ENCODE measurements around the gene GPR135. TPM values are rescaled to one million over a fixed set of nuclear protein-coding genes. Genes with fewer than 3 reads are reported as not detected.
A peak's percentile ranks its signal among the peaks of the same experiment; 100 is the strongest.

The GPR135 gene
- total RNA-seq, 4 donors from 2014 or later: 1.6 to 3.8 (median 1.6) TPM

DNA sequence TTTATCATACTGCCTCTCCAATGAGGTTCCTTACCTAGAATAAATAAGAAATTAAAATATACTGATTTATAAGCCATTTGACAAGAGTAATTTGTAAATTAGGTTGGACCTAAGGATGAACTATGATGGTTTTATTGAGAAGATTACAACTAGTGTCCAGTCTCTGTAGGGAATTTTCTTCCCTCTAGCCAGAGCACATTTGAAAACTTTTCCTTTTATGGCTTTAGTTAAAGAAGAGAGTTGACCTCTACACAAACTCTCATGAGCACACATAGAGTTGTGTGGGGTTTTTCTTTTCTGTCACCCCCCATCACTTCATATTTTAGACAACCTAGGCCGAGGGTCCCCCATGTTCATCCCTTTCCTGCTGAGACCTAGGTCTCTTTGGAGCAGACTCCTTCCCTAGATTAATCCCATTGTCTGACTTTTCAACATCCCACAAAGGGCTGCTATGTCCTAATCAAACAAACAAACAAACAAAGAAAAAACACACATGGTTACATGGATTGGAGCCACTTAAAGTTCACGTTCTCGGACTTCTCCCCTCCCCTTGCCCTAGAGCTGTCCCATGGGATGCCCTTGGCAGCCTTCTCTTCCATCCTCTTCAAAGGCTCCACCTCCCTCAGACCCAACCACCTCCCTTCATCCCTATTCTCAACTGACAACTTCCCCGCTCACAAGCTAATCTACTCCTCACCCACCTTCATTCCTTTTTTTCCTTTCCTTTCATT, 40.7 kb downstream of the GPR135 start:
- Histone ChIP-seq H3K27me3 (no peaks in the 10 kb centered on the region), H3K4me1 (peaks cover 0 to 12% of the 10 kb centered on the region in 2 donors), H3K36me3 (no peaks in the 10 kb centered on the region), H3K27ac (peak overlapping the region in 2 of 4 donors; percentile 43 to 62), H3K4me3 (no peak overlapping the region), H3K9me3 (no peaks in the 10 kb centered on the region)
- TF ChIP-seq, protein P1, sequence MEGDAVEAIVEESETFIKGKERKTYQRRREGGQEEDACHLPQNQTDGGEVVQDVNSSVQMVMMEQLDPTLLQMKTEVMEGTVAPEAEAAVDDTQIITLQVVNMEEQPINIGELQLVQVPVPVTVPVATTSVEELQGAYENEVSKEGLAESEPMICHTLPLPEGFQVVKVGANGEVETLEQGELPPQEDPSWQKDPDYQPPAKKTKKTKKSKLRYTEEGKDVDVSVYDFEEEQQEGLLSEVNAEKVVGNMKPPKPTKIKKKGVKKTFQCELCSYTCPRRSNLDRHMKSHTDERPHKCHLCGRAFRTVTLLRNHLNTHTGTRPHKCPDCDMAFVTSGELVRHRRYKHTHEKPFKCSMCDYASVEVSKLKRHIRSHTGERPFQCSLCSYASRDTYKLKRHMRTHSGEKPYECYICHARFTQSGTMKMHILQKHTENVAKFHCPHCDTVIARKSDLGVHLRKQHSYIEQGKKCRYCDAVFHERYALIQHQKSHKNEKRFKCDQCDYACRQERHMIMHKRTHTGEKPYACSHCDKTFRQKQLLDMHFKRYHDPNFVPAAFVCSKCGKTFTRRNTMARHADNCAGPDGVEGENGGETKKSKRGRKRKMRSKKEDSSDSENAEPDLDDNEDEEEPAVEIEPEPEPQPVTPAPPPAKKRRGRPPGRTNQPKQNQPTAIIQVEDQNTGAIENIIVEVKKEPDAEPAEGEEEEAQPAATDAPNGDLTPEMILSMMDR (IDR thresholded peaks at IDR 0.05 in 4 of 5, conservative IDR thresholded peaks at IDR 0.05 in 1 of 5): no peak
- TF ChIP-seq POLR2A (IDR thresholded peaks at IDR 0.05): no peak
- ATAC-seq (peak; percentile 23 to 28), DNase-seq (peak in 1 of 2 donors; percentile 37)
- intact Hi-C loops (cut with DNase I; ENCODE audit: low total_unique reads): loop anchor here (5.0 kb wide), 1 partner anchor 237 kb away; the partner anchor contains the start of gene DAAM1
- in situ Hi-C loops (cut with MboI; ENCODE audit: low sequenced_read_pairs in 4 of 4): no loop called here

DNA sequence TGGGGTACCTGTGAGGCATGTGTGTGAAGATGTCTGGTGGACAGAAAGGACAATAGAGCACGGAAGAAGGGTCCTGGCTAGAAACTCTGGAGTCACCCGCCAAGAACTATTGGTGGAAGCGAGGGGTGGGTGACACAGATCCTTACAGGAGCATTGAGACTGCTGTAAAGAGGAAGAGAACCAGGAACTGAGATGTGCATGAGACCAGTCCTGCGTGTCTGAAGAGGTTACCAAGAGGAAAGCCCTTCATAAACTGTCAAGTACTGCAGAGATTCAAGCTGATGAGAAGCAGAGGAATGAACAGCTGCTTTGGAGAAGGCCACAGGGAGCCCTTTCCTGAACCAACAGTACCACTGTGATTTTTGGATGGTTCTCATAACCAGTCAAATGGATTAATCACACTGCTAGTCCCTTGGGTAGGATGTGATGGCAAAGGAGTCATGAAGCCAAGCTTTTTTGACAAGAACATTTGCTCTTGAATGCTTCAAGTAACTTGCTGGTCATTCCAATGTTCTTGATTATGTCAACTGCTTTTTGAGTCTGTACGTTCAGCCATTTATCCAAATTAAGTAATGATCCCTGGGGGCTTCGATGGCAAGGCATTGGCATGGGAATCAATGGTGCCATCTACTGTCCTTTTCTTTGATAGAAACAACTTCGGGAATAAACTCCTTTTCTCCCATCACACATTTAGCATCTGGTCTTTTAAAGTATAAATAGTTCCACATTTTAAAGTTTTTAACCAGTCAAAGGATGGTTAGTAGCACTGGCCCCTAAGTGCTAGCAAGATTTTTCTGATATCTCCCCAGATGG, 42.9 kb downstream of the GPR135 start:
- intact Hi-C loops (cut with DNase I; ENCODE audit: low total_unique reads) (no loop called here), in situ Hi-C loops (cut with MboI; ENCODE audit: low sequenced_read_pairs in 4 of 4) (no loop called here)
- DNase-seq (no peak), ATAC-seq (peak; percentile 17 to 28)
- Histone ChIP-seq H3K36me3 (no peaks in the 10 kb centered on the region), H3K9me3 (no peaks in the 10 kb centered on the region), H3K4me1 (peaks cover 0 to 3% of the 10 kb centered on the region in 2 donors), H3K27me3 (no peaks in the 10 kb centered on the region), H3K4me3 (no peak overlapping the region), H3K27ac (no peak overlapping the region)
- TF ChIP-seq, protein P1 (IDR thresholded peaks at IDR 0.05 in 4 of 5, conservative IDR thresholded peaks at IDR 0.05 in 1 of 5): no peak
- TF ChIP-seq POLR2A (IDR thresholded peaks at IDR 0.05): no peak

DNA sequence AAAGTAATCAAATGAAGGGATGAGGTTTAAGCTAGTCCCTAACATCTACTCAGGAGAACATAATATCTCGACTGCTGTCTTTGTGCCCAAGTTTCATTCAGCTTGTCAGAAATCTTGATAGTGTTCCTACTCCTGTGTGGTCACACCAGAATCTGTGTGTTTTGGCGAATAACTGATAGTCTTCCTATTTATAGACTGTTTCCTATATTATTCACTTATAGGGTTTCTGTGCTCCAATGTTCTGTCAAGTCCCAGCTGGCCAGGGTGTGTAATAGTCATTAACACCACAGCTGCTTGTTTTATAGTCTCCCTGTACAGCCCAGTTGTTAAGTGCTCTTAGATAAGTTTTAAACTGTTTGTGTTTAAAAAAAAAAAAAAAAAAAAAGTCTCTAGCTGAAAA, 45.9 kb downstream of the GPR135 start:
- no peak for ATAC-seq
- TF ChIP-seq POLR2A (IDR thresholded peaks at IDR 0.05): no peak
- TF ChIP-seq, protein P1 (IDR thresholded peaks at IDR 0.05 in 4 of 5, conservative IDR thresholded peaks at IDR 0.05 in 1 of 5): no peak
- no peak overlapping the region for H3K27ac ChIP-seq

DNA sequence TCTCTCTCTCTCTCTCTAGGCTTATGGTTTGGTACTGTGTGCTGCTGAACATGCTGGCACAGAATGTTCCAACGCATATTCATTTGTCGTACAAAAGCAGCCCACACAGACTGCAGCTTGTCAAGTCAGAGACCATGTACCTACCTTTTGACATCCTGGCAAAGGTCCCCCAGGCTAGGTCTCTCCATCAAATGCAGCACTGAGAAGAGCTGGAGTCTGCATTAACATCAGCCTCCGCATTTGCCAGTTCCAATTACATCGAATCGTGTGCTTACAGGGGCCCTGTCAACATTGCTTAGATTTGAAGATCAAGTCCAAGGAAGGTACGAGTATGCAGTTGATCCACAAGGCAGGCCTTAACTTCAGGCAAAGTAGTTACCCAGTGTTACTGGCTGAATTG, 47.9 kb downstream of the GPR135 start:
- Histone ChIP-seq H3K27me3 (no peaks in the 10 kb centered on the region), H3K4me3 (no peak overlapping the region), H3K4me1 (peaks cover 7 to 9% of the 10 kb centered on the region in 2 donors), H3K9me3 (no peaks in the 10 kb centered on the region), H3K36me3 (no peaks in the 10 kb centered on the region), H3K27ac (no peak overlapping the region)
- no peak for ATAC-seq
- in situ Hi-C loops (cut with MboI; ENCODE audit: low sequenced_read_pairs in 4 of 4): no loop called here
- intact Hi-C loops (cut with DNase I; ENCODE audit: low total_unique reads): no loop called here
- TF ChIP-seq, protein P1 (IDR thresholded peaks at IDR 0.05 in 4 of 5, conservative IDR thresholded peaks at IDR 0.05 in 1 of 5): no peak
- TF ChIP-seq POLR2A (IDR thresholded peaks at IDR 0.05): no peak
- DNase-seq: no peak

More for the DNA sequence above, 45.9 kb downstream of the GPR135 start:
- no peak for DNase-seq
- H3K4me3 ChIP-seq: no peak overlapping the region
- intact Hi-C loops (cut with DNase I; ENCODE audit: low total_unique reads): no loop called here
- no peaks in the 10 kb centered on the region for H3K9me3 ChIP-seq
- H3K27me3 ChIP-seq: no peaks in the 10 kb centered on the region
- no peaks in the 10 kb centered on the region for H3K36me3 ChIP-seq
- in situ Hi-C loops (cut with MboI; ENCODE audit: low sequenced_read_pairs in 4 of 4): no loop called here
- peaks cover 7 to 11% of the 10 kb centered on the region in 2 donors for H3K4me1 ChIP-seq

All from gastrocnemius medialis (tissue), 4 donors.